Measurements from ENCODE around the gene PNPLA1. TPM values are rescaled to one million over a fixed set of nuclear protein-coding genes. Genes with fewer than 3 reads are reported as not detected.
A peak's percentile ranks its signal among the peaks of the same experiment; 100 is the strongest.

Gene PNPLA1
- total RNA-seq, 1 donor from 2014 or later = not detected

GRCh38 chr6:36246506-36247268 lies 23.2 kb upstream of the PNPLA1 start:
- peak; percentile 36 for DNase-seq (ENCODE audit: low read depth)

DNA sequence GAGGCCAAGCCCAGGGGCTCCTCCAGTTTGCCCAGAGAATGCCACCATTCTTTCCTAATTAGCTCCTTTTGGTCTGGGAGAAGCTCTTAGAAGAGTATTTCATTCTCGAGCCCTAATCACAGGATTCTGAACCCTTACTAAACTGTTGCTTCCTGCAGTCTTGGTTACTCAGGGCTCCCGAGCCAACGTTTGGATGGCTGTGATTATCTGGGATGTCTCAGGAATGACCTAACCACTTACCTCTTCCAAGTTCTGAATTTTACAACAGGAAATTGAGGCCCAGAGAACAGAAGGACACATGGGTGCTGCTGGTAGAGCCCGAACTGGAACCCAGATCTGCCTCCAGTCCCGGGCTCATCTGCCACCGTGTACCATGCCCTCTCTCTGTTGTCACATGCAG lies 22.2 kb upstream of the PNPLA1 start:
- DNase-seq (ENCODE audit: low read depth) = no peak

- peak; percentile 83 for DNase-seq (ENCODE audit: low read depth)
Observed at GRCh38 chr6:36248980-36249379, 20.9 kb upstream of the PNPLA1 start.

DNA sequence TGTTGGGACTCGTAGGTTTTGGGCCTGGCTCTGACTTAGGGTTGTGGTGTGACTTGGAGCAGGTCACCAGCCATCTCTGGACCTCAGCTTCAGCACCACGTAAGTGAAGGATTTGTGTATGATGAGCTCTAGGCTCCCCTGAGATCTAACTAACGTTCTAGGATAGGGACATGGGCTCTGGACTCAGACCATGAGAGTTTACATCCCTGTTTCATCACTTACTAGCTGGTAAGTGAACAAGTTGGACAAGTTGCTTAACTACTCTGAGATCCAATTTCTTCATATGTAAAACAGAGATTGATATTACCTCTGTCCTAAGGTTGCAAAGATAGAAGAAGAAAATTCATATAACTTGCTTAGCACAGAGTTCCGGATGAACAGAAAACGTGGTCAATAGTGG lies 20.3 kb upstream of the PNPLA1 start:
- DNase-seq (ENCODE audit: low read depth) = no peak

- no peak for DNase-seq (ENCODE audit: low read depth)
Observed at GRCh38 chr6:36252005-36252404, 17.9 kb upstream of the PNPLA1 start.

DNA sequence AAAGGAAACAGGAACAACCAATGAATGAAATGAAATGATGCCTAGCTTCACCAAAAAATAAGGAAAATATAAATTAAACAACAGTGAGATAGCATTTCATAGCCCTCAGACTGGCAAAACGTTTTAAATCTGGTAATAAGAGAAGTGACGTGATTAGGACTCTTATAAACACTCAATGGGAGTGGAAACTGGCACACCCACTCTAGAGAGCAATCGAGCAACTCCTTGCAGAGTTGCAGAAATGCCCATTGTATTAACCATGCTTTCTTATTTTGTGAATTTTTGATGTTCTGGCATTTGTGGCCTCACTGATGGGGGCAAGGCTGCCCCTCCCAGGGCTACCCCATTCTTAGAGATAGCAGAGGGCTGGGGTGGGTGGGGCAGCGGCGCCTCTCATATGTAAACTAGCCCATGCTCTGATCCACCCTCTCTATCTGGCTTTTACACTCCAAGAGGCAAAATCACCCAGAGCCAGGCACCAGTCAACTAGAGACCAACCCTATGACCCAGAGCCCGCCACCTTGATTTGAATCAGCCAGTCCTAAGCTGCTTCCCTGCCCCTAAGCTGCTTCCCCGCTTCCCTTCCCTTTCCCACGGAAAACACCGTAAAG lies 6.4 kb upstream of the PNPLA1 start:
- DNase-seq (ENCODE audit: low read depth) = no peak

DNA sequence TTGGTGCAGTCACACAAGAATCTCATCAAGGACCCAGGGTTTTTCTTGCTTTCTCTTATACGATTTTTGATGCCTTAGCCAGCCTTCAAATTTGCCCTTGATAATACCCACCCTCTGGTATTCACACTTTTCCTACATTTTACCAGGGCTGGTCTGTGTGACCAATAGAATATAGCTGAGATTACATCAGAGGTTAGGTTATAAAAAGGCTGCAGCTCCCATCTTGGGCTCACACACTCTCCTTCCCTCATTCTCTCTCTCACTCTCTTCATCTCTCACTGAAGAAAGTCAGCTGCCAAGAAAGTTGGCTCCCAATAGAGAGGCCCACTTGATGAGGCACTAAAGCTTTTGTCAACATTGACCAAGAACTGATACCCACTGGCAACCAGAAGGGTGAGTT lies 4.1 kb upstream of the PNPLA1 start:
- no peak for DNase-seq (ENCODE audit: low read depth)

DNA sequence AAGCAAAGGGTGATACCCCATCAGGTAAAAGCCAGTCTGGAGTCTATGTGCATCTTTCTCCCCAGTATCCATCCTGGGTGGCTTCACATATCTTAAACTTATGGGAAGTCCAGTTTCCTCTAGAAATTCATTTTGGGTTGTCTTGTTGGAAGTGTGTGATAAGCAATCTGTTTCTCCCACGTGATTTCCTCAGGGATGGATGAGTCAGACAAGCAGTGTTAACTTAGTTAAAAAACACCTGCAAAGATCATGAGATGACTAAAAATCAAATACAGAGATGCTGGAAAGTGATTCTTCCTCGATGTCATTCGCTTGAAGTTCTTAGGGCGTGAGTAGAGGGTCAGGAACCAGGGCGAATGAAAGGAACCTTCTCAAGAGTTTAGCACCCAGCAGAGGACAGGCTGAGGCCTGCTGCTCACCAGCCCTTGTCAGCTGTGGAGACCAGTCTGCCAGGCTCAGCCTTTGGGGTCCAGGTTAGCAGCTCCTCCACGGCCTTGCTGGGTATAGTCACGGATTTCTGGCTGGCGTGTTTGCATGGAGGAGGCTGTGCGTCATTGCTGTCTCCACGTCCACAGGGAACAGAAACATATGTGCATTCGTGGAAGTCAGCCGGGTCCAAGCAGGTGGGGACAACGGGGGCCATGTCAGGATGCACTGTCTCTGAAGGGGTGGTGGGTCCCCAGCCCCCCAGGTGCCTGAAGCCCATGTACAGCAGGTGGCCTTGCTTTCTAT lies 2.8 kb upstream of the PNPLA1 start:
- no peak for DNase-seq (ENCODE audit: low read depth)

- no peak for DNase-seq (ENCODE audit: low read depth)
Observed at GRCh38 chr6:36267731-36268477, 2.0 kb upstream of the PNPLA1 start.

DNA sequence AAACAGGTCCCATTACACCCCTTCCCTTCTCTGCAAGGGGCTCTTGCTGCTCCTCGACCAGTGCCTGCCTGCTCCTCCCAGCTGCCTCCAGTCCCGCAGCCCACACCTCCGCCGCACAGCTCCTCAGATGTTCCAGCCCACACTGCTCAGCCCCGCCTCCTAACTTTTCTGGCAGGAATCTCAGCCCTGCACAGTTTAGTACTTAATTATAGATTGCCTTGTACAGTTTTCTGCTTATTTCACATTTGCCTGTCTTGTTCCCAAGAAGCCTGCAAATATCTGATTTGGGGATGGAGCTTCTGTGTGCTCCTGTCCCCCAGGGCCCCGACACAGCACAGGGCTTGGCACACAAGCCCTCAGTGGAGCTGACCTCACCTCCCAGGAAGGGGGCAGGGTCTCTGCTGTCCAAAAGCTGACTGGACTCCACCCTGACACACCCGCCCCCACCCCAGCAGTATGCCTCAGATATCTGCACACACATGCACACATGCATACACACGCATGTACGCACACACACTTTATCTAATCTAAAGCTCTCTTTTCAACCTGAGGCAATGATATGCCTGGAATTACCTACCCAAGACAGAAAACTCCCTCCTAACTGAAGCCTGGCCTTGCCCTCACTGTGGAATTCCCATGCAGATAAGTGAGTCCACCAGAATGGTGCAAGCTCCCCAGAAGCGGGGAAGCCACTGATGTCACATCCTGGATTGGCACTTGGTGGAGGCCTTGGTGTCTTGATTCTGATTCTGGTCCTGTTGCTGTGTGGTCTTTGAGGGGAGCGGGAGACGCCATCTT lies 1.2 kb upstream of the PNPLA1 start:
- DNase-seq (ENCODE audit: low read depth) = no peak

DNA sequence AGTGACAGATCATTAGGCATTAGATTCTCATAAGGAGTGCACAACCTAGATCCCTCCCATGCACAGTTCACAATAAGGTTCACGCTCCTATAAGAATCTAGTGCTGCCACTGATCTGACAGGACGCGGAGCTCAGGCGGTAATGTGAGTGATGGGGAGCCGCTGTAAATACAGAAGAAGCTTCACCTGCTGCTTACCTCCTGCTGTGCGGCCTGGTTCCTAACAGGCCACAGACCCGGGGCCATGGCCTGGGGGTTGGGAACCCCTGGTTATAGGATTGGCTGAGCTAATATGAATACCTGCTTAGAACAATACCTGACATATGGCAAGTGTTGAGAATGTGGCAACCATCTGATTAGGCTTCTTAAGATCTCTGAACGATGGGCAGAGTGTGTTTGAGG lies 2.4 kb downstream of the PNPLA1 start:
- no peak for DNase-seq (ENCODE audit: low read depth)

- no peak for DNase-seq (ENCODE audit: low read depth)
Observed at GRCh38 chr6:36273067-36273466, 3.2 kb downstream of the PNPLA1 start.

DNA sequence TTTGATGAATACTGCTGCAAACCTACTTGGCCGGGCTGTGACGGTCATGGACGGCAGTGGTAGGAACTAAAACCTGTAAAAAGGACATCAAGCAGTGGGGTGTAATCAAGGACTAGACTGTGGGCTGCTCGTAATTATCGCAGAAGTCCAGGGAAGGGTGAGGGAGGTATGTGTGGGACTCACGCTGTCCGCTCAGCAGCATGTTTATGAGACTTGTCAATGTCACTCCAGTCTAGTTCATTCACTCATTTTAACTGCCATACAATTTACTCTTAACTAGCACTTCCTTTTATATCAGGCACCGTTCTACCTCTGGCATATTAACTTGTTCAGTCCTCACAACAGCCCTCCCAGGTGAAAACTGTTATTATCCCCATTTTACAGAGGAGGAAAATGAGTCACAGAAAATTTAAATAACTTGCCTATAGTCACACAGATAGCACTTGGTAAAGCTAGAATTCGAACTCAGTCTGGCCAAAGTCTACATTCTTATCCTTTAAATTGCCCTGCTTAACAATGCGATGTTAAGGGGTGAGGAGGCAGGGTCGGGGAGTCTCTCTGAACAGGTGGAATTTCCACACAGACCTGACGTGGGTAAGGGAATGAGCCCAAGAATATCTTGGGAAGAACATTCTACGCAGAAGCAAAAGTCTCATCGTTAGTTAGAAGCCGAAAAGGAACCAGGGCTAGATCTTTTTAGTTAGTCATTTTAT lies 4.1 kb downstream of the PNPLA1 start:
- no peak for DNase-seq (ENCODE audit: low read depth)

GRCh38 chr6:36276581-36277536 lies 7.0 kb downstream of the PNPLA1 start:
- no peak for DNase-seq (ENCODE audit: low read depth)

DNA sequence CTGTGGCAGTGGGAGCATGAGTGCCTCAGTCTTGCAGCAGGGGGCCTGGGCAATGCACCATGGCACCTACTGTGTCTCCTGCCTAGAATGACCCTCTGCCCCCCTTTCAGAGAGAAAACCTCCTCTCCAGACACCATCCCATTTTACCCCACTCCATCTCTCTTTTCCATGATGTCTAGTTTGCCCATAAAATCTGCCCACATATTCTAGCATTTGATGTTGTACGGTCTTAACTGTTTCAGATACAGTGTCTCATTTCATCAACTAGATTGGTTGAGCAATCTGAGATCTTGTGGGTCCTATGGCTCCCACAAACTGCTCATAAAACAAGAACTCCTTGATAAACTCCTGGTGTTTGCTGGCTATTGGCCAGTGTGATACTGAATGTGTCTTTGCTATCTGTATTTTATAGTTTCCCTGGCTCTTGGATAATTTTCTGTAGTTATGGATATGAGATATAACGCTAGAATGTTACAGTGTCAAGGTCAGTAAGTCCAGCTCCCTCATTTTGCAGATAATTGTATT lies 8.1 kb downstream of the PNPLA1 start:
- DNase-seq (ENCODE audit: low read depth) = no peak

DNA sequence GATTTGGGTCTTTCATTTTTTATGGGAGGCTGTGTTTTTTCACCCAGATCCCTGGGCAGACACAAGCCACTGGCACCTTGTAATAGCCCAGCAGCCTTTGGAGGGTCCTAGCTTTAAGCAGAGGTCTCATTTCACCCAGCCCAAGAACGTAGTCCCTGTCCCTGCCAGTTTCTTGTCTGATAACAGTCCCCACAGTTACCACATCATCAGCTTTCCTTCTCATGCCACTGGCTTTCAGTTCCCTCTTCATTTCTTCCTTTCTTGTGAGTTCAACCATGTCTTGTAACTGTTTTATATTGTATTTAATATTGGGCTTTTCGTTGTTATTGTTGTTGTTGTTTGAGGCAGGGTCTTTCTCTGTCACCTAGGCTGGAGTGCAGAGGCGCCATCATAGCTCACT lies 10.6 kb downstream of the PNPLA1 start:
- no peak for DNase-seq (ENCODE audit: low read depth)

DNA sequence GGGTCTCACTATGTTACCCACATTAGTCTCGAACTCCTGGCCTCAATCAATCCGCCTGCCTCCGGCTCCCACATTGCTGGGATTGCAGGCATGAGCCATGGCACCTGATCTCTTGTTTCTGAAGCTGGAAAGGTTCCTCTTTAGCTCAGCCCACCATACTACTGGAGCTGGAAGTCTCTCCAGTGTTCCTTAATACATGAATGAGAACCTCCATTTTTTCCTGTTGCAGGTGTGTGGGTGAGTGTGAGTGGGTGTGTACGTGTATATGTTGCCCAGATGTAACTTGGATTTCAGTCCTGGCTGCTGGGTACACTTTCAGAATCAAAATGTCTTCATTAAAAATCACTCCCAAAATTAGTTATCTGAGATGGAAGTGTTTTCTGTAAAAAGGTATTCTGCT lies 11.1 kb downstream of the PNPLA1 start:
- no peak for DNase-seq (ENCODE audit: low read depth)

DNA sequence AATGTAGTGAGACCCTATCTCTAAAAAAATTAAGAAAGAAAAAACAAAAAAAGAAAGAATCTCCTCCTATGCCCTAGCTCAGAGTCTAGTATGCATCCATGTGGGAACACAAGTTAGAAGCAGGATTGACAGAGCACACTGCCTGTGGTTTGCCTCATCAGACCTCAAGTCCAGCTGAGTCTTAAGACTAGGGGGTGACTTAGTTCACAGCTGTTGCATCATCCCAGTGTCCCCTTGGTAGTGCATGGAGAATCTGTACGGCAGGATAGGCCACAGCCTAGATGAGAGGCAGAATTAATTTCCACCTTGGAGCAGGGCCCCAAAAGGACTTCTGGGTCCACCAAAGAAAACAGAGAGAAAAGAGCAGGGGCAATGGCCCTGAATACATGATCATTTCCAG lies 13.7 kb downstream of the PNPLA1 start:
- peak; percentile 32 for DNase-seq (ENCODE audit: low read depth)

DNA sequence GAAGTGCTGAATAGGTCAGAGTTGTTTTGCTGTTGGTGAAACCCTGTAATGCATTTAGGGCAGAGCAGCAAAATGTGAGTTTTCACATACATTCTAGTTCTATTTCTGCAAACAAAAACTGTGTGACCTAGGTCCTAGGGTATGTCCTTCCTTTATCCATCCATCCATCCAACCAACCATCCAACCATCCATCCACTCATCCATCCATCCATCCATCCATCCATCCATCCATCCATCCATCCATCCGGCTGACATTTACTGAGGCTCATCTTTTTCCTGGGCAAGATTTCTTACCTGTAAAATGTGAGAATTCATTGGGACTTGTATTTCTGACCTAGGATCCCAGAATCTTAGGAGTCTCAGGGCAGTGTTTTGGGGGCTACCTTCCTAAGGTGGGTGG lies 14.5 kb downstream of the PNPLA1 start:
- no peak for DNase-seq (ENCODE audit: low read depth)
